ENCODE data around the gene CNTD1.

The CNTD1 gene

DNA sequence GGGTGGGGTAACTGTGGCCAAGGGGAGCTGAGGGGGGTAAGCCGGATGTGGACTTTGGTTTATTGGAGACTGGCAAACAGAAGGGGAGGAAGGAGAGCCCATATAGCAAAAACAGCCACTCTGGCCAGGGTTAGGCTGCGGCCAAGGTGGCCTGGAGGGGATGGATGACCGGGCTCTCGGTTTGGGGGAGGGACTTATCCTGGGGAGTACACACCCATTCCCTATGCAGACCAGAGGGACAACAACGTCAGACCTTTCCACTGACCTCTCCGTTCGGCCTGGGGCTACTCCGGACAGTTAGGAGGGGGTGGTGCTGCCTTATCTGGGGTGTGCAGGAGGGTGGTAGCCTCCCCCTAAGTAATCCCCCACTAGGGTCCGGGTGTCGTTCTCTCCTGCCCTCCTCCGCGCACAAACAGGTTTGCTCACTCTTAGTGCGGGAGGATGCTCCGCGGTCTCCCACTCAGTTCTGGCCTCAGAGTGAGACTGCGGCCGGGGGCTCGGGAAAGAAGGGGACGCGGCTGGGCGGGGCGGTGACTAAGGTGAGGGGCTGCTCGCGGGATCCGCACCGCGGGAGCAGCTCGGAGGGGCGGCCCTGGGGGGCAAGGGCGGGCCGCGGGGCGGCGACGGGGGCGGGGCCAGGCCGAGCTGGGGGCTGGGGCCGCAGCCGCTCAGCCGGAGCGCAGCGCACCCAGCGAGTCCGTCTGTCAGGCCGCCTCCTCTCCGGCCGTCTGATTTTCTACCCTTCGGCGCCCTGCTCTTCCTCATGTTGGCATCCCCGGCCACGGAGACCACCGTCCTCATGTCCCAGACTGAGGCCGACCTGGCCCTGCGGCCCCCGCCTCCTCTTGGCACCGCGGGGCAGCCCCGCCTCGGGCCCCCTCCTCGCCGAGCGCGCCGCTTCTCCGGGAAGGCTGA, 18.5 kb upstream of the CNTD1 start, which contains the start of gene WNK4:
Gene WNK4, plus strand, starts transcription at position 675 of the 915 bp plus-strand sequence. Its CDS starts 89 bp downstream, at position 764.
- peak within 1 kb of the TSS; percentile 61 to 81 for H3K4me3 ChIP-seq (replicated peaks in 1 of 2; ENCODE audit: low read depth in 2 of 2, low read length in 2 of 2)
- peak; percentile 47 to 59 for DNase-seq (ENCODE audit: low read depth in 2 of 2)
- TF ChIP-seq, protein P1, sequence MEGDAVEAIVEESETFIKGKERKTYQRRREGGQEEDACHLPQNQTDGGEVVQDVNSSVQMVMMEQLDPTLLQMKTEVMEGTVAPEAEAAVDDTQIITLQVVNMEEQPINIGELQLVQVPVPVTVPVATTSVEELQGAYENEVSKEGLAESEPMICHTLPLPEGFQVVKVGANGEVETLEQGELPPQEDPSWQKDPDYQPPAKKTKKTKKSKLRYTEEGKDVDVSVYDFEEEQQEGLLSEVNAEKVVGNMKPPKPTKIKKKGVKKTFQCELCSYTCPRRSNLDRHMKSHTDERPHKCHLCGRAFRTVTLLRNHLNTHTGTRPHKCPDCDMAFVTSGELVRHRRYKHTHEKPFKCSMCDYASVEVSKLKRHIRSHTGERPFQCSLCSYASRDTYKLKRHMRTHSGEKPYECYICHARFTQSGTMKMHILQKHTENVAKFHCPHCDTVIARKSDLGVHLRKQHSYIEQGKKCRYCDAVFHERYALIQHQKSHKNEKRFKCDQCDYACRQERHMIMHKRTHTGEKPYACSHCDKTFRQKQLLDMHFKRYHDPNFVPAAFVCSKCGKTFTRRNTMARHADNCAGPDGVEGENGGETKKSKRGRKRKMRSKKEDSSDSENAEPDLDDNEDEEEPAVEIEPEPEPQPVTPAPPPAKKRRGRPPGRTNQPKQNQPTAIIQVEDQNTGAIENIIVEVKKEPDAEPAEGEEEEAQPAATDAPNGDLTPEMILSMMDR (IDR thresholded peaks at IDR 0.05; ENCODE audit: low read depth, low read length), result no peak

DNA sequence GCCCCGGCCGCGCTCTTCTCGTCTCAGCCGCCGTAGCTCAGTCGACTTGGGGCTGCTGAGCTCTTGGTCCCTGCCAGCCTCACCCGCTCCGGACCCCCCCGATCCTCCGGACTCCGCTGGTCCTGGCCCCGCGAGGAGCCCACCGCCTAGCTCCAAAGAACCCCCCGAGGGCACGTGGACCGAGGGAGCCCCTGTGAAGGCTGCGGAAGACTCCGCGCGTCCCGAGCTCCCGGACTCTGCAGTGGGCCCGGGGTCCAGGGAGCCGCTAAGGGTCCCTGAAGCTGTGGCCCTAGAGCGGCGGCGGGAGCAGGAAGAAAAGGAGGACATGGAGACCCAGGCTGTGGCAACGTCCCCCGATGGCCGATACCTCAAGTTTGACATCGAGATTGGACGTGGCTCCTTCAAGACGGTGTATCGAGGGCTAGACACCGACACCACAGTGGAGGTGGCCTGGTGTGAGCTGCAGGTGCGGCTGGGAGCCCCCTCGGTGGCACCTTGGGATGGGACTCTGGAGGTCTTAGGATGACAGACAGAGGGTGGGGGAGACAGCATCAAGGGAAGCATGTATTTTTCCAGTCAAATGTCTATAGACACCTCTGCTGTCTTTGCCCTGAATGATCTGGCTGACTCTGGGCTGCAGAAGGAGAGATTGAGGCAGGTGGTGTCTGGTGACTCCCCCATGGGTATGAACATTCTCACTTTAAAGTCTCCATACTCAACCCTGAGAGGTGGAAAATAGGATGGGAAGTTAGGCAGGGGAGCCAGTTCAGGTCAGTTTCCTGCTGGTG, 17.6 kb upstream of the CNTD1 start:
- peak overlapping the region; percentile 61 to 81 for H3K4me3 ChIP-seq (replicated peaks in 1 of 2; ENCODE audit: low read depth in 2 of 2, low read length in 2 of 2)

DNA sequence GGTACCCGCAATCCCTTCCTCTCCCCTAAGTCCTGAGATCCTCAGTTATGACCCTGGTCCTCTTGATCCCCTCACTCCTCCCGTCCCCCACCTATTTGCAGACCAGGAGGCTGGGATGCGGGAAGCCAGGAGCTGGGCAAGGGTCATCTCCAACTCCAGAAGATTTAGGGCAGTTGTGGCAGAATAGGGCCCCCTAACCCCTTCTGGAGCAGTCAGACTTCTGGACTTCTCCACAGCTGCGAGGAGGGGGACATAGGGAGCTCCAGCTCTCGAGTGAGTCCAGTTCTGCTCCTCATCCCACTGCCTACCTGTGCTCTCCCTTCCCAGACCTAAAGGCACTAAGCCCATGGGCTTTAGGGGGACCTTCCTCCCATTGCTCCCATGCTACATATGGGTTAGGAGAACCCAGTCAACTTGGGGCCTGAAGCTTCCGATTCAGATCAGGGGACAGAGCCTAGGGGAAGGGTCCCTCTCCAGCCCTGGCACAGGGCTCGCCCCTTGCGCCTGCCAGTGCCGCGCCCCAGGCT, 17.0 kb upstream of the CNTD1 start:
- TF ChIP-seq, protein P1 (IDR thresholded peaks at IDR 0.05; ENCODE audit: low read depth, low read length), result no peak
- no peak for DNase-seq (ENCODE audit: low read depth in 2 of 2)
- peak overlapping the region; percentile 61 to 81 for H3K4me3 ChIP-seq (replicated peaks in 1 of 2; ENCODE audit: low read depth in 2 of 2, low read length in 2 of 2)

More for the DNA sequence above, 17.6 kb upstream of the CNTD1 start:
- peak in 1 of 2 donors; percentile 17 for DNase-seq (ENCODE audit: low read depth in 2 of 2)
- TF ChIP-seq, protein P1 (IDR thresholded peaks at IDR 0.05; ENCODE audit: low read depth, low read length), result no peak

DNA sequence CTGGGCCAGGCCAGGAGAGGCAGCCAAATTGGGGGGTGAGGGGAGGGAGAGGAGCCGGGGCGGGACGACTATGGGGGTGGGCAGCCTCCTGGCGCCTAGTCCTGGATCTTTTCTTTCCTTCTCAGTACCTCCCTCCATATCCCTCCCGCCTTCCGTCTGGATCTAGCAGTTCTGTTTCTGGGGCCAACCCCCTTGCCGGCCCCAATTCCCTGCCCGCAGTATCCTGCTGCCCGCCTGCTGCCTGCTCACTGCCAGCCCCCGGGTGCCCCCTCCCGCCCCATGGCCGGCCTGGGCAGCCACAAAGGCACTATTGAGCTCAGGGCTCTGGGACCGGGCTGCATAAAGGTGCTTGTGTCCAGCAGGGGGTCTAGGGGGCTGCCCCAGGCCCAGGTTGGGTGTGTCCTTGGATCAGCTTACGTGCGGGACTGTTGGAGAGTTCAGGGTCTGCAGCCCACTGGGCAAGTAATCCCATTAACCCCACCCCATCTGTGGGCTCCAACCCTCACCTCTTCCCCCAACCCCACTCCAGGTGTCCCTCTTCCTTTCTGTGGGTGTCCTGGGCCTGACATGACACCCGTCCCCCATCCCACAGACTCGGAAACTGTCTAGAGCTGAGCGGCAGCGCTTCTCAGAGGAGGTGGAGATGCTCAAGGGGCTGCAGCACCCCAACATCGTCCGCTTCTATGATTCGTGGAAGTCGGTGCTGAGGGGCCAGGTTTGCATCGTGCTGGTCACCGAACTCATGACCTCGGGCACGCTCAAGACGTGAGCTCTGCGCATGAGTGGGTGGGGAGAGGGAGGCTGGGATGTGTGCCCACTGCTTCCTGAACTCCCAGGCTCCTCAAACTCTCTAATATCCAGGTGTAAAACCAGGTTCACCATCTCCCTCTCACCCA, 16.2 kb upstream of the CNTD1 start:
- TF ChIP-seq, protein P1 (IDR thresholded peaks at IDR 0.05; ENCODE audit: low read depth, low read length), result no peak
- peak overlapping the region; percentile 61 to 81 for H3K4me3 ChIP-seq (replicated peaks in 1 of 2; ENCODE audit: low read depth in 2 of 2, low read length in 2 of 2)
- DNase-seq (ENCODE audit: low read depth in 2 of 2), result peak; percentile 35 to 46

DNA sequence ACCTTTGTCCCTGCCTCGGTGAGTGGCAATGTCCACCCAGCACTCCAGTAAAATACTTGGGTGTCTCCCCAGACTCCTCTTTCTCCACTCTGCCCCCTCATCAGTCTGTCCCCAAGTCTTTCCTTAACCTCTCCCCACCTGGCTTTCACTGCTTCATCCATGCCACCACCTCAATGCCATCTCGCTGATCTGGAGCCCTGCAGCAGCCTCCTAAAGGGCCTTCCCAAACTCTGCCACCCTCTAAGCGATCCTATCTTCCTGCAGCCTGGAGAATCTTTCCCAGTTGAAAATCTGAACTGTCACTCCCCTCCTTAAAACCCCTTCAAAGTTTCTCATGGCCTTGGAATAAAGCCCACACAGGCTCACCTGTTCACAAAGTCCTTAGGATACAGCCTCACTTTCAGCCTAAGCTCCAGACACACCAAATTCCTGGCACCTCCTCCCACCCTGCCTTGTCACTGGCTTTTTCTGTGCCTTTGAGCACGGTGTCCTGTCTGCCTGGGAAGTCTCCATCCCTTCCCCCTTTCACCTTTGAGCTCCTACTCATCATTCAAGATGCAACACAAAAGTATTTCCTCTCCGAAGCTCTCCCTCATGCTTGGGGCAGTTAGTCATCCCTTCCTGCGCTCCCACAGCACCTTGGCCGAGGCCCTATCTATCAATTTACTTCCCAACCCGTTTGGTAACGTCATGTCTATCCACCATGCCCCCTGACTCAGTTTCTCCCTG, 15.4 kb upstream of the CNTD1 start:
- peak; percentile 76 to 91 for DNase-seq (ENCODE audit: low read depth in 2 of 2)
- peak overlapping the region in 1 of 2 donors; percentile 81 for H3K4me3 ChIP-seq (replicated peaks in 1 of 2; ENCODE audit: low read depth in 2 of 2, low read length in 2 of 2)
- TF ChIP-seq, protein P1 (IDR thresholded peaks at IDR 0.05; ENCODE audit: low read depth, low read length), result no peak
